HG02571 (cell line): ENCODE data around the gene HSPG2.

Experiments
- ATAC-seq: cut with Tn5 transposase; IDR thresholded peaks from one replicate; pipeline ENCODE4 v1.9.1; 2021; ENCODE audit warnings: mild to moderate bottlenecking, moderate library complexity; ENCODE audit not compliant: unreplicated experiment

The HSPG2 gene

DNA sequence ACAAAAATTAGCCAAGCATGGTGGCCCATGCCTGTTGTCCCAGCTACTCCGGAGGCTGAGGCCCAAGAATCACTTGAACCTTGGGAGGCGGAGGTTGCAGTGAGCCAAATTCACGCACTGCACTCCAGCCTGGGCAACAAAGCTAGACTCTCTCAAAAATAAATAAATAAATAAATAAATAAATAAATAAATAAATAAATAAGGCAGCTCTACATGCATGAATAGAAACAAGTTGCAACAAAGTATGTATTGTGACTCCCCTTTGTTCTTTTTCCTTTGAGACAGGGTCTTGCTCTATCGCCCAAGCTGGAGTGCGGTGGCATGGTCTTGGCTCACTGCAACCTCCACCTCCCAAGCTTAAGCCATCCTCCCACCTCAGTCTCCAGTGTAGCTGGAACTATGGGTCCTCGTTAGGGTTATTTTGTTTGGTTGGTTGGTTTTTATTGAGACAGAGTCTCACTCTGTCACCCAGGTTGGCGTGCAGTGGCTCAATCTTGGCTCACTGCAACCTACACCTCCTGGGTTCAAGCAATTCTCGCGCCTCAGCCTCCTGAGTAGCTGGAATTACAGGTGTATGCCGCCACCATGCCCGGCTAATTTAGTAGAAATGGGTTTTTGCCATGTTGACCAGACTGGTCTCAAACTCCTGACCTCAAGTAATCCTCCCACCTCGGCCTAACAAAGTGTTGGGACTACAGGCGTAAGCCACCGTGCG lies 162.1 kb downstream of the HSPG2 start:
- no peak for ATAC-seq

DNA sequence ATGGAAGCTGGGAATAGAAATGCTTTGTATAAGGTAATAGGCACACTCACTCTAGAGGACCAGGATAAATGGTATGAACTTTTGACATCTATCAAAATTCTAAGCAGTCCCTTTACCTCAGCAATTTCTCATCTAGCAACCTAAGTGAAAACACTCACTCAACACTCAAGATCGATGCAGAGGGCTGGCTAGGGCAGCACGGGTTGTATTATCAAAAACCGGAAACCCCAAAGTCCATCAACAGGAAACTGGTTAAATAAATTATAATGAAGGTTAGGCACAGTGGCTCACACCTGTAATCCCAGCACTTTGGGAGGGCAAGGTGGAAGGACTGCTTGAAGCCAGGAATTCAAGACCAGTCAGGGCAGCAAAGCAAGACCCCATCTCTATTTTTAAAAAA lies 163.5 kb downstream of the HSPG2 start:
- no peak for ATAC-seq
